HG03558 (cell line): Measurements from ENCODE around the gene SERPING1.

Experiments
- ATAC-seq: cut with Tn5 transposase; IDR thresholded peaks from one replicate; pipeline ENCODE4 v1.9.1; 2021; ENCODE audit warnings: moderate number of reproducible peaks; ENCODE audit not compliant: unreplicated experiment; ENCODE audit errors: extremely low read depth

SERPING1 gene

DNA sequence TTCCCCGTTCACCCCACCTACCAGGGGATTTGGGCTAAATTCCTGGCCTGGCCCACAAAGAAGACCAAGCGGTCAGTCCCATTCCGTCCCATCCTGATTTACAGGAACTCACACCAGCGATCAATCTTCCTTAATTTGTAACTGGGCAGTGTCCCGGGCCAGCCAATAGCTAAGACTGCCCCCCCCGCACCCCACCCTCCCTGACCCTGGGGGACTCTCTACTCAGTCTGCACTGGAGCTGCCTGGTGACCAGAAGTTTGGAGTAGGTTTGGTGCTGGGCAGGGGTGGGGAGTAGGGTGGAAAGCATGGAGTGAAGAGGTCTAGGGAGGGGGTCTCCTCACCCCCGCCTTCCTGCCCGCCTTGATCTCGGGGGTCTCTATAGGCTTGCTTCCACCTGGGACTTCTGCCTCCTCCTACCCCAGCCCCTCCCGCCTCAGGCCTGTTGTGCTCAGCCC, at the start of gene SERPING1:
Gene SERPING1 (plus strand): TSS at position 225 of the 455 bp plus-strand sequence. CDS start 586 bp downstream, outside the sequence.
- ATAC-seq: no peak

DNA sequence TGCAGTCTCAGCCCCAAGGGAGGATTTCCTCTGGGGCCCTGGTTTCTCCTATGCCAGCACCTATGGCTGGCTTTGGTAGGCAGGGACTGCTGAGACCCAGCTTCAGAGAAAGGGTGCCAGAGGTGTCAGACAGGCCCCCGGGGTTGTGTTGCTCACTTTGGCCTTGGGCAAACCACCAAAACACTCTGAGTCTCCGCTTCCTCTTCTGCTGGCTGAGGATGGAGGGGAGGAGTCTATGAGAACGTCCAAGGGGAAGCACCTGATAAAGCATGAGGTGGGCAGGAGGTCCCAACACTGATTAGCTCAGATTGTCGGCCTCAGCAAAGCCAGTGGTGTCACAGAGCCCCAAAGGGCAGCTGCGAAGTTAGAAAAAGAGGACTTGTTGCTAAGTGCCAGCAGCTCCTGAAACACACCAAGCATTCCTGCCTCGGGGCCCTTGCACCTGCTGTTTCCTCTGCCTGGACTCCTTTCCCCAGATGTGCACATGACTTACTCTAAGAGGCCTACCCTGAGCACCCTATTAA, 49.6 kb upstream of the SERPING1 start:
- peak; percentile 89 for ATAC-seq

DNA sequence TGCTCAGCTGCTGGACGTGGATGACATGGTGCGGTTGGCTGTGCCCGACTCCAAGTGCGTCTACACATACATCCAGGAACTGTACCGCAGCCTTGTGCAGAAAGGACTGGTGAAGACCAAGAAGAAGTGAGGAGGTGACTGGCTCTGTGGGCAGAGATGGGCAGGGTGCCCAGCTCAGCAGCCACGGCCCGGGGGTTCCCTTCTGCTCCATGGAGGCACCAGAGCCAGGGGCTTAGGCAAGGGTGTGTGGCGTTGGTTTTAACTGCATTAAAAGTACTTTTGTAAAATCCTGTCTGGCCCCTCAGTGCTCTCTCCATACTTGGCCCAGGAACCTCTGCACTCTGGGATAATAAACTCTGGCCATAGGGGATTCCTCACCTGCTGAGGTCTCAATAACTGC, 47.5 kb upstream of the SERPING1 start:
- ATAC-seq: no peak

DNA sequence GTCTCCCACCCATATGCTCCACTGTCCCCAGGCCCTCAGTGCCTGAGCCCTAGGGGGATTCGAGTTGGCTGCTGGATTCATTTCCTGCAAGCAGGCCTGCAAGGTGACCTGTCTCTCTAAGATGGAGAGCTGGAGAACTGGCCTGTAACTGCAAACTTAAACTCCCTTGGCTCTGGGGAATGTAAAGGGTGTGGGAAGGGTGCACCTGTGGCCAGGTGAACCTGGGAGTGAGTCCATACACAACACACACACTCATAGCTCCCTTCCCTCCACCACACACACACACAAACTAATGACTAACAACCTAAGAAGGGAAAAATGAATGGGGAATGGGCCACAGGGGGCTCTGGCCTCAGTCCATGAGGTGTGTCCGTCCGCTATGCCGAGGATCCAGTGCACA, 45.5 kb upstream of the SERPING1 start:
- ATAC-seq: no peak

DNA sequence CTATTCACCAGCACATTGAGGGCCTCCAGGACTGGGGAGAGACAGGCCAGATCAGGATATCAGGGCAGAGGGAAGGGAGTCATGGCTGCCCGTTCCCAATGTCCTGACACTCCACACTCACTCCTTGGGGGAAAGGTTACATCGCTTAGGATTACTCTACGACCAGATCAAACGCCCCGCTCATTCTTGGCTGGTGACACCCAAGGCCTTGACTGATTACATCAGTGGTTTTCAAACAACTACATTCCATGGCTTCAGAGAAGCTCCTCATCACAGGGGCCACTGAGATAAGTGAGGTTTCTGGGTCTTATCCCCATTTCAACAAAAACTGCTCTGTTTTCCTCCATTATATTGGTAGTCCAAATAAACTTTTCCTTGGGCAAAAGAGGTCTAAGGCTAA, 45.0 kb upstream of the SERPING1 start:
- no peak for ATAC-seq

DNA sequence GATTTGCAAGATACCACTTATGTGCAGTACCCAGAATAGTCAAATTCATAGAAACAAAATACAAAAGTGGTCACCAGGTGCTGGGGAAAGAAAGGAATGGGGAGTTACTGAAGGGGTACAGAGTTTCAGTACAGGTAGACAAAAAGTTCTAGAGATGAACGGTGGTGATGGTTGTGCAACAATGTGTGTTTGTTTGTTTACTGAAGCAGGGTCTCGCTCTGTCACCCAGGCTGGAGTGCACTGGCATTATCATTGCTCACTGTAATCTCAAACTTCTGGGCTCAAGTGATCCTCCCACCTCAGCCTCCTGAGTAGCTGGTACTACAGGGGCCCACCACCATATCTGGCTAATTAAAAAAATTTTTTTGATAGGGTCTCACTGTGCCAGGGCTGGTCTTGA, 42.1 kb upstream of the SERPING1 start:
- no peak for ATAC-seq

DNA sequence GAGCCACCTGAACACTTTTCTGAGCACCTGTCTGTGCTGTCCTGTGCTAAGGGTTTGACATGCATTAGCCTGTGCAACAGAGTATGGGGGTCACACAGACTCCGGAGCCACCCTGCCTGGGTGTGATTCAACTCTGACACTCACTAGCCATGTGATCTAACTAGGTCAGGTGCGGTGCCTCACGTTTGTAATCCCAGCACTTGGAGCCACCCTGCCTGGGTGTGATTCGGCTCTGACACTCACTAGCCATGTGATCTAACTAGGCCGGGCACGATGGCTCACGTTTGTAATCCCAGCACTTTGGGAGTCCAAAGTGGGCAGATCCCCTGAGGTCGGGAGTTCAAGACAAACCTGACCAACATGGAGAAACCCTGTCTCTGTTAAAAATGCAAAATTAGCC, 41.4 kb upstream of the SERPING1 start:
- ATAC-seq: no peak

DNA sequence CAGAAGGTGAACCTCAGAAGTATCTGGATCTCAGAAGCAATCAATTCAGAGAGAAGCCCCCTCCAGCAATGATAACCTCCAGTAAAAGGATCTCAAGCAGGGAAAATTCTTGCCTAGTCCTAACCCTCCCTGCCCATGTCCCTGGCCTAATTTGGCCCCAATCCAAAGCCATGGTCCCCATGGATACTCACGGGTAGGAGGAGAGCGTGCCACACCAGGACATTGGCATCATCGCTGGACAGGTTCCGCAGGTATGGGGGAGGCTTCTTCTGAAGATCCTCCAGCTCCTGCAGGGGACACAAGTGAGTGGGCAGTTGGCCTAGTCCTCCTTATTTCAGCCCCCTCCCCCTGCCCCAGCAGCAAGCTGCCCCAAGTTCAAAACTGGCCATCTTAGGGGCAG, 37.3 kb upstream of the SERPING1 start:
- ATAC-seq: no peak

DNA sequence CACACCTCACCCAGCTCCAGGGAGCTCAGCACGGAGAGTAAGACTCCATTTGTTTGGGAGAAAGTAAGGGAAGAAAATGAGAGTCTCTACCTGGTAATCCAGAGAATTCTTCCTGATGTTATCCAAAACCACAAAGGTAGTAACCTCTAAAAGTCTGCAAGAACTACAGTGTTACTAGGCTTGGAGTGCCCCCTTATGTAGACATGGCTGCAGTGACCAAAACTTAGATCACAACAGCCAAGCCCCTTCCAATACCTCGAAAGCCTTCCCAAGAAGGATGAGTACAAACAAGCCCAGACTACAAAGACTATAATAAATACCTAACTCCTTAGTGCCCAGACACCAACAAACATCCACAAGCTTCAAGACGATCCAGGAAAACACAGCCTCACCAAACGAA, 34.9 kb upstream of the SERPING1 start:
- no peak for ATAC-seq

DNA sequence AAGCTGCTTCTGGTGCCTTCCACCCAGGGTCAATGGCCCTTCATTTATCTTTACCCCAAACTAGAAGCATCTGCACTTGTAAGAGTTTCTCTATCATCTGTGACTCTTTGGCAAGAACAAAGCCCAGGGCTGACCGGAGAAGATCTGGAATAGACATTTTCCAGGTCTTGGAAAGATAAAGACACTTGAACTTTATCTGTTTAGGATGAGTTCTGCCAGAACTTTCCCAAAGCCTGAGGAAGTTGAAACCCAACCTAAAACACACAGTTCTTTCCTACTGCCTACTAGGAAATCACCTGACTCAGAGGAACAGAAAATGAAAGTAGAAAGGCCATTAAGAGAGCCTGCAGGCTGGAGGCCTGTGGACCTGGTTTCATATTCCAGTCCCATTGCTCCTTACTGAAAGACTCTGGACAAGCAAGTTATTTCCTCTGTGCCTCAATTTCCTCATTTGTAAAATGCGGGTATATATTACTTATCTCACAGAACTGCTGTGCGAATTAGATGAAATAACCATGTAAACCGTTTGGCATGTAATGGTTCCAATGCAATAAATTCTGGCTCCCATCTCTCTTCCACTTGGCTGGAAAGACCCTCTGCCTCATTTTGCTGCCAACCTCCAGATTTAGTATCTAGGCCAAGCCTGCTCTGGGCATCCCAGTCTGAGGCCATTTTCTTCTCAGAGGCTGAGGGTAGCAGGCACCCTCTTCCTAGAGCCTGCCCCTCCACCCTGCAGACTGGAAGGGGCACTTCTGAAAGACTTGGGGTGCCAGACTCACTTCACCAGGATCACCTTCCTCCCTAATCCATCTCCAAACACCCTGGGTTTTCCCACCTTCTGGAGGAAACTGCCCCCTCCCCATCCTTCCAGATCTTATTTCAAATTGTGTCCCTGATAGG, 31.2 kb upstream of the SERPING1 start:
- peak; percentile 64 for ATAC-seq

DNA sequence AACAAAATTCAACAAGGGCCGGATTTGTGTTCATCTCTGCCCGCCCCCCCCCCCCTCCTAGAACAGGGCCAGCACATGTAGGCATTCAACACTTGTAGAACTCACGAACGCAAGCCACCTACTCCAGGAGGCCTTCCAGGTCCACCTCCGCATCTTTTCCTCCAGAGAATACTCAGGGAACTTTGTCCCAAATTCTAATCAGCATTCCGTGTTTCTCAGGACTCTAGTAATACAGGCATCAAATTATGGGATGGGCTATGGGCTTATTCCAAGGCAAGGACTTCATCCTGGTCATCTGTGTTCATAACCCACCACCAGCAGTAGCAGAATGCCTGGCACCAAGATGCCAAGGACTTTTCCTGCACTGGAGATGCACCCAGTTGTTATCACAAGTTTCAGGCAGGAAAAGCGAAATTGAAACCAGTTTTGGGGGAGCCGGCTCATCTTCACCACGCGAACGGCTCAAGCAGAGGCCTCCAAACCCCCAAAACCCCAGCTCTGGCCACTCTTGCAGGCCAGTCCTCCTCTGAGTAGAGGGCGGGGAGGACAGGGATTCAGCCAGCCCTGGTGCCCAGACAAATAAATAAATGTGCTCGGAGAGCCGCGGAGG, 30.5 kb upstream of the SERPING1 start:
- no peak for ATAC-seq

DNA sequence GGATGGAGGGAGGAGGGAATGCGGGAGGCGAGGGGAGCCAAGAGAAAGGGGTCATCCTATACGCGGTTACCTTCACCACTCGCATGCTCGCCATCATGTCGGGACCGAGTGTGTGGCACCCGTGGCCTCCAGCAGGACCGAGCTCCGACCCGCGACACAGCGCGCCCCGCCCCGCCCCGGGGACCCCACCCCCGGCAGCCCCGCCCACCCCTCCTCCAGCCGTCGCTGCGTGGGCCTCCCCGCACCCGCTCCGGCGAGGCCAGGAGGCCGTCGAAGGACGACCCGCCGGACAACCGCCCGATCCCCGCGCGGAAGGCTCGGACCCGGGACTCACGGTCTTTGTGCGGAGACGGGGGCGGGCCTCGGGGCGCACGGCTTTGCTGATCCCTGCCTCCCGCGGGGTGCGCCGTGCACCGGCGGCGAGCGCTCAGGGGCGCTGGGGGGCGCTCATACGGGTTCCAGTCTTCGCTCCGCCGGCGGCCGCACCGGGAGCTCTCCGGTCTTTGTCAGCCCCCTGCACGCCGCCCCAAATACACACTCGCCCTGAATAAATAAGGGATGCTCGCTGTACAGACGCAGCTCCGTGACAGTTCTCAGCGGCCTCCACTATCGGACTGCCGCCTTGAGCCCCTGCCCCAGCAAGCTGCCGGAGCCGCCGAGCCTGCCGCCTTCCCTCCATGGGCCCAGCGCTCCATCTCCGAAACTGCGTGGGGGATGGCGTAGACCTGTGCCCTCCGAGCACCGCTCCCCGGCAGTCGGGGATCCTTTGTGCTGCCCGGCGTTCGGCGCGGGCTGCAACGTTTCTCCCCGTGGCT, 29.8 kb upstream of the SERPING1 start, which contains the start of gene UBE2L6:
Gene UBE2L6 (minus strand): TSS at position 158 of the 815 bp plus-strand sequence. CDS start 61 bp downstream, at position 97.
- peak; percentile 16 for ATAC-seq

DNA sequence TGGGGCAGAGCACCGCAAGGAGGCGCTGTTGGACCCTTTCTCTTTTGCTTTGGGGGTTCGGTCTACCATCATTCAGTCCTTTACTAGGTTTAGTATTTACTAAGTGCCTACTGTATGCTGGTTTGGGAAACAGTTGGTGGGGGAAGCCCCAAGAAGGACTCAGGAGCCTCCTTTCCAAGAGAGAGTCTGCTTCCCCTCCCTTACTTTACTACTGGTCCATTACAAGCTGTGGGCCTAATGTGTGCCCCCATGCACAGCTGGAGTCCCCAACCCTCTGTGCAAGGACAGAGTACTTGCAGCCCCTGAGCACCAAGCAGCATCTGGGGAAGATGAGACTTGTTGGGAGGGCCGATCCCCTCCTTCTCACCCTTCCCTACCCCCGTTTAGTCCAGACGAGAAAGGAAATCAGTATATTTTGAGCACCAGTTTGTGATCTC, 29.1 kb upstream of the SERPING1 start:
- ATAC-seq: peak; percentile 34

DNA sequence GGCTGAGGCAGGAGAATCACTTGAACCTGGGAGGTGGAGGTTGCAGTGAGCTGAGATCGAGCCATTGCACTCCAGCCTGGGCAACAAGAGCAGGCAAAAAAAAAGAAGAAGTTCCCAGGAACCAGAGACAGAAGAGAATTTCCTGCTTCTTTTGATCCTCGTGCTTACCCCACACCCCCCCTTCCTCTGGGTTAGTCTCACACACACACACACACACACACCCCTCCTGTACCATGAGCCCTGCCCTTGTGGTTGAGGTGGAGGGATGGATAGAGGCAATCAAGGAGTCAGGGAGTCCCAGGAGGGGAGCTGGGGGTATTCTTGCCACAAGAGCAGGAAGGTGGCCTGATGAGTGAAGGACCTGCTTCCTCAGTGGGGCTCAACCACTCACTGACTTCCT, 25.9 kb upstream of the SERPING1 start:
- no peak for ATAC-seq

DNA sequence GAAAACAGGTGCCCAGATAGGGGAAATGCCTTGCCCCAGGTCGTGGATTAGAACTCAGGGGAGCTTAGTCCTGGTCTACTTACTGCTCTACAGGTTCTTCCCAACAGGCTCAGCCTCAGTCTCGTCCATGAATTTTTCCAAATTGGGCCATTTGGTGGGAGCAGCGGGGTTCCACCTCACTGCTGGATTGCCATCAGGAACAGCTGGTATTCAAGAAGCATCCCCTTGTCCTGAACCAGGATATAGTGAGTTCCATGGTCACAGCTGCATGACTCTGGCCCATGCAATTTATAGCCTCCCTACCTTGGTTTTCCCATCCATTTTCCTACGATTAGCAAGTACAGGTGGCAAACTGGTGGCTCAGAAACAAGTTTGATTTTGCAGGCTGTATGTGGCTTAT, 23.4 kb upstream of the SERPING1 start:
- no peak for ATAC-seq

DNA sequence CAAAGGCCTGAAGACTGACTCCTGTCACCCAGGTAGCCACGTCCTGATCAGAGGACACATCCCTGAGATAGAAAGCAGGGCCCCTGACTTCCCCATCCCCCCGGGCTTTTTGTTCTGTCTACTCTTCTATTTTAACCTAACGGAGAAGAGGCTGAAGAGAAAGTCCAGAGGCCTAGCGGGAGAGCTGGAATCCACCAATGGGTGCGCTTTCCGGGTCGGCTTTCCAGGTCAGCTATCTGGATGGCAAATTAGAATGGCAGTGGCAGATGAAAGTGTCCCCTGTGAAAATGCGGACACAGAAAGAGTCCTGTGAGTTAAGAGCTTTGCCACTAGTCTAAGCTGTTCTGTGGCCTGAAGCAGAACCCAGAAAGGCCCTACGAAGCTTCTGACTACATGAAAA, 13.1 kb upstream of the SERPING1 start:
- ATAC-seq: no peak

DNA sequence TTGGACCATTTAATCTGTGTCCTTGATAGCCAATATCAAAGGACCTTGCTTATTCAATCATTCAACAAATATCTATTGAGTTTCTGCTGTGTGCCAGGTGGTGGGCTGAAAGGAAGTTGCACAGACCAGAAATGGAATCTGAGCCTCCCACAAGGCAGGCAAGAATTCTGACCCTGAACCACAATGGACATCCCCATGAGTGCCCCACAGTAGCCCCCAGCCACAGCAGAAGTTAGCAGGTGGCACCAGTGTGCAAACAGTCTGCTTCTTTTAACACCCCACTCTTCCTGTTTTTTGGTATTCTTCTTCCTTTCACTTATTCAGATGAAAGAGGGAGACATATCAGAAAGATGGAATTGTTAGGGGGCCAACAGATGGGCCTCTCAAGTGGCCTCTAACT, 12.2 kb upstream of the SERPING1 start:
- no peak for ATAC-seq

DNA sequence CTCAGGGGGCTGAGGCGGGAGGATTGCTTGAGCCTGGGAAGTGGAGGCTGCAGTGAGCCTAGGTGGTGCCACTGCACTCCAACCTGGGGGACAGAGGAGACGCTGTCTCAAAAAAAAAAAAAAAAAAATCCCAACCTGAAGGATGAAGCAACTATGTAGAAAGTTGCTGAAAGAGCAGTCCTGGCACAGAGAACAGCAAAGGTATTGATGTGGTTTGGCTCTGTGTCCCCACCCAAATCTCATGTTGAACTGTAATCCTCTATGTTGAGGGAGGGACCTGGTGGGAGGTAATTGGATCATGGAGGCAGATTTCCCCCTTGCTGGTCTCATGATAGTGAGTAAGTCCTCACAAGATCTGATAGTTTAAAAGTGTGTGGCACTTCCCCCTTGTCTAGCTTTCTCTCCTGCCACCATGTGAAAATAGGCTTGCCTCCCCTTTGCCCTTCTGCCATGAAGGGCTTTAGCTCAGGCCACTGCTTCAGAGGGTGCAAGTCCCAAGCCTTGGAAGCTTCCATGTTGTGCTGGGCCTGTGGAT, 10.7 kb upstream of the SERPING1 start:
- ATAC-seq: no peak

DNA sequence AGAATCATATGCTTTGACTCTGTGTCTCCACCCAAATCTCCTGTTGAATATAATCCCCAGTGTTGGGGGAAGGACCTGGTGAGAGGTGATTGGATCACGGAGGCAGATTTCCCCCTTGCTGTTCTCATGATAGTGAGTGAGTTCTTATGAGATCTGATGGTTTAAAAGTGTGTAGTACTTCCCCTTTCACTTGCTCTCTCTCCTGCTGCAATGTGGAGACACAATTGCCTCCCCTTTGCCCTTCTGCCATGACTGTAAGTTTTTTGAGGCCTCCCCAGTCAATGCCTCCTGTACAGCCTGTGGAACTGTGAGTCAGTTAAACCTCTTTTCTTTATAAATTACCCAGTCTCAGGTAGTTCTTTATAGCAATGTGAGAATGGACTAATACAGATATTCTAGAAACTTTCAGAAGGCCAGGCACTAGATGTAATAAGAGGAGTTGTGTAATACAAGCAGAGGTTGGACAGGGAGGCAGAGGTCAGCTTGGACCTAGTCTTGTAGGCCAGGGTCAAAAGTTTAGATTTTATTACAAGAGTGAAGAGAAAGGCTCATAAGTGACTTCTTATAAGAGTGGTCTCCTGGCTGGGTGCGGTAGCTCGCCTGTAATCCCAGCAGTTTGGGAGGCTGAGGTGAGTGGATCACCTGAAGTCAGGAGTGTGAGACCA, 9.3 kb upstream of the SERPING1 start:
- ATAC-seq: no peak
